IMR-90 (cell line): Measurements from ENCODE around the gene LRRC4.

ENCODE experiments used
- CEBPB ChIP-seq: IDR thresholded peaks from 2 replicates; pipeline ENCODE4 v1.6.1; 2012; ENCODE audit warnings: low read depth, low read length, improper control_type of control experiment
- CHD1 ChIP-seq: IDR thresholded peaks from 2 replicates; pipeline ENCODE4 v1.6.1; 2012; ENCODE audit warnings: low read depth, low read length, improper control_type of control experiment
- ELK1 ChIP-seq: fragments of 150-350 bp; IDR thresholded peaks from 2 replicates; pipeline ENCODE4 v1.6.1; 2016; ENCODE audit warnings: low read depth, mild to moderate bottlenecking, low read length, moderate library complexity, borderline replicate concordance
- FOS ChIP-seq: fragments of 150-350 bp; IDR thresholded peaks from 2 replicates; pipeline ENCODE4 v1.6.1; 2016; ENCODE audit warnings: low read depth, low read length
- MAFK ChIP-seq: IDR thresholded peaks from 2 replicates; pipeline ENCODE4 v1.6.1; 2012; ENCODE audit warnings: low read depth, low read length, improper control_type of control experiment
- MAZ ChIP-seq: IDR thresholded peaks from 2 replicates; pipeline ENCODE4 v1.6.1; 2012; ENCODE audit warnings: low read depth, mild to moderate bottlenecking, low read length, improper control_type of control experiment, moderate library complexity, borderline replicate concordance
- MXI1 ChIP-seq: IDR thresholded peaks from 2 replicates; pipeline ENCODE4 v1.6.1; 2012; ENCODE audit warnings: low read depth, mild to moderate bottlenecking, low read length, moderate library complexity, borderline replicate concordance
- NFE2L2 ChIP-seq: fragments of 150-350 bp; IDR thresholded peaks from 2 replicates; pipeline ENCODE4 v1.6.1; 2016; ENCODE audit warnings: low read depth, mild to moderate bottlenecking, low read length
- POLR2A ChIP-seq: IDR thresholded peaks from 2 replicates; pipeline ENCODE4 v1.6.1; 2012; ENCODE audit warnings: mild to moderate bottlenecking, low read depth, low read length
- RAD21 ChIP-seq: IDR thresholded peaks from 2 replicates; pipeline ENCODE4 v1.6.1; 2012; ENCODE audit warnings: low read length, improper control_type of control experiment
- RFX5 ChIP-seq: IDR thresholded peaks from 2 replicates; pipeline ENCODE4 v1.8.0; 2012; ENCODE audit warnings: low read depth, mild to moderate bottlenecking, low read length, moderate library complexity
- SMC3 ChIP-seq: fragments of 150-350 bp; IDR thresholded peaks from 2 replicates; pipeline ENCODE4 v1.6.1; 2016; ENCODE audit warnings: low read depth, mild to moderate bottlenecking, antibody characterized with exemption, low read length, moderate library complexity
- TF ChIP-seq, protein P1 (sequence below): conservative IDR thresholded peaks from 2 replicates; pipeline ENCODE4 v1.5.1; 2012; ENCODE audit warnings: mild to moderate bottlenecking, low read depth, low read length, improper control_type of control experiment
- TF ChIP-seq, protein P2 (sequence below): fragments of 150-350 bp; IDR thresholded peaks from 2 replicates; pipeline ENCODE4 v1.6.1; 2017; ENCODE audit warnings: mild to moderate bottlenecking, antibody characterized with exemption, low read length, low read depth

GRCh38 chr7:128031901-128032604, 816 bp upstream of the LRRC4 start:
- TF ChIP-seq, protein P1, sequence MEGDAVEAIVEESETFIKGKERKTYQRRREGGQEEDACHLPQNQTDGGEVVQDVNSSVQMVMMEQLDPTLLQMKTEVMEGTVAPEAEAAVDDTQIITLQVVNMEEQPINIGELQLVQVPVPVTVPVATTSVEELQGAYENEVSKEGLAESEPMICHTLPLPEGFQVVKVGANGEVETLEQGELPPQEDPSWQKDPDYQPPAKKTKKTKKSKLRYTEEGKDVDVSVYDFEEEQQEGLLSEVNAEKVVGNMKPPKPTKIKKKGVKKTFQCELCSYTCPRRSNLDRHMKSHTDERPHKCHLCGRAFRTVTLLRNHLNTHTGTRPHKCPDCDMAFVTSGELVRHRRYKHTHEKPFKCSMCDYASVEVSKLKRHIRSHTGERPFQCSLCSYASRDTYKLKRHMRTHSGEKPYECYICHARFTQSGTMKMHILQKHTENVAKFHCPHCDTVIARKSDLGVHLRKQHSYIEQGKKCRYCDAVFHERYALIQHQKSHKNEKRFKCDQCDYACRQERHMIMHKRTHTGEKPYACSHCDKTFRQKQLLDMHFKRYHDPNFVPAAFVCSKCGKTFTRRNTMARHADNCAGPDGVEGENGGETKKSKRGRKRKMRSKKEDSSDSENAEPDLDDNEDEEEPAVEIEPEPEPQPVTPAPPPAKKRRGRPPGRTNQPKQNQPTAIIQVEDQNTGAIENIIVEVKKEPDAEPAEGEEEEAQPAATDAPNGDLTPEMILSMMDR = peak; percentile 49
- TF ChIP-seq POLR2A = peak; percentile 54; the same call in 1 of the 2 replicates
- peak; percentile 41; the same call in 1 of the 2 replicates for TF ChIP-seq MAZ
- TF ChIP-seq SMC3 = peak; percentile 44
- peak; percentile 30; the same call in 1 of the 2 replicates for TF ChIP-seq FOS
- peak; percentile 49; the same call in 1 of the 2 replicates for TF ChIP-seq MXI1
- TF ChIP-seq RFX5 = no peak
- TF ChIP-seq CHD1 = no peak
- TF ChIP-seq RAD21 = peak; percentile 59
- TF ChIP-seq, protein P2, sequence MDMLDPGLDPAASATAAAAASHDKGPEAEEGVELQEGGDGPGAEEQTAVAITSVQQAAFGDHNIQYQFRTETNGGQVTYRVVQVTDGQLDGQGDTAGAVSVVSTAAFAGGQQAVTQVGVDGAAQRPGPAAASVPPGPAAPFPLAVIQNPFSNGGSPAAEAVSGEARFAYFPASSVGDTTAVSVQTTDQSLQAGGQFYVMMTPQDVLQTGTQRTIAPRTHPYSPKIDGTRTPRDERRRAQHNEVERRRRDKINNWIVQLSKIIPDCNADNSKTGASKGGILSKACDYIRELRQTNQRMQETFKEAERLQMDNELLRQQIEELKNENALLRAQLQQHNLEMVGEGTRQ = no peak
- 0 out of 2 replicates have a peak, but pooled peaks have one; percentile 15 for TF ChIP-seq NFE2L2
- peak; percentile 76 for TF ChIP-seq MAFK
- 0 out of 2 replicates have a peak, but pooled peaks have one; percentile 6 for TF ChIP-seq CEBPB
- no peak for TF ChIP-seq ELK1
